Measurements from ENCODE around the gene CELSR1. TPM values are rescaled to one million over a fixed set of nuclear protein-coding genes. Genes with fewer than 3 reads are reported as not detected.

CELSR1 gene
- total RNA-seq, 4 donors from 2014 or later: 18.4 to 56.0 (median 31.0) TPM

DNA sequence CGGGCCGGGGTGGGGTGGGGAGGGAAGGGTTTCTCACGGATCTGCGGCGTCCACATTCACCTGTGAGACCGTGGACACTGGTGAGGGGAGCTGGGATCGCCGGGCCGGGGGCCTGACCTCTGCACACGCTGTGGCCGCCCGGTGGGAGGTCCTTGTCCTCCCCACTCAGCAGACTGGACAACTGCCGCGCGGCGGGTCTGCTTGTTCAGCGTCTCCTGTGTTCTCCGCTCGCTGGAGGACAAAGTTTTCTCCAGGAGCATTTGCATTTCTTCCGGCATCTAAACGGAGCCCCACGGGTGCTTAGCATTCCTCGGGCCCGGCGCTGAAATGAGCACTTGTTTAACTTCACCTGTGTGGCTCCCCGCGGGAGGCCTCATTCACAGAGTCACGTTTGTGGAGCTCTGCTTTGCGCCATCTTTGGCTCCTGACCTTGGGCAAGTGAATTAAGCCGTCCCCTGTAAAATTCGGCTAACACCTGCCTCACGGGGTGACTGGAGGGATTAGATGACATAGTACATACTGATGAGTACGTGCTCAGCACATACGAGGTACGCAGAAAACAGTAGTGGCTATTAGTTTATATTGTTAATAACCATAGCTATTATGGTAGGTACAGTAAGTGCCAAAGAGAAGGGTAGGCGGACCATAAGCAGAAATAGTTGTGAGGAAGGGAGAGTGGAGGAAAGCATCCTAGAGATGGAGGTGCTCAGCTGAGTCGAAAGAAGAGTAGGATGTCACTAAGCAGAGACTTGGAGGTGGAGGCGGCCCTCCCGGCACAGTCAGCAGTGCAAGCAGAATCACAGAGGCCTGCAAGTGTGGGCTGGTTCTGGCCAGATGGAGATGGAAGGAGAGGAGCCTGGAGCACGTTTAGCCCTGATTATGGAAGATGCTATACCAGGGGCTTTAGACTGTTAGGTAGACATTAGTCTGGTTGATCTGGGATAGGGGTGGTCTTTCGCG is 201.0 kb downstream of the CELSR1 start:
- TF ChIP-seq, protein P1, sequence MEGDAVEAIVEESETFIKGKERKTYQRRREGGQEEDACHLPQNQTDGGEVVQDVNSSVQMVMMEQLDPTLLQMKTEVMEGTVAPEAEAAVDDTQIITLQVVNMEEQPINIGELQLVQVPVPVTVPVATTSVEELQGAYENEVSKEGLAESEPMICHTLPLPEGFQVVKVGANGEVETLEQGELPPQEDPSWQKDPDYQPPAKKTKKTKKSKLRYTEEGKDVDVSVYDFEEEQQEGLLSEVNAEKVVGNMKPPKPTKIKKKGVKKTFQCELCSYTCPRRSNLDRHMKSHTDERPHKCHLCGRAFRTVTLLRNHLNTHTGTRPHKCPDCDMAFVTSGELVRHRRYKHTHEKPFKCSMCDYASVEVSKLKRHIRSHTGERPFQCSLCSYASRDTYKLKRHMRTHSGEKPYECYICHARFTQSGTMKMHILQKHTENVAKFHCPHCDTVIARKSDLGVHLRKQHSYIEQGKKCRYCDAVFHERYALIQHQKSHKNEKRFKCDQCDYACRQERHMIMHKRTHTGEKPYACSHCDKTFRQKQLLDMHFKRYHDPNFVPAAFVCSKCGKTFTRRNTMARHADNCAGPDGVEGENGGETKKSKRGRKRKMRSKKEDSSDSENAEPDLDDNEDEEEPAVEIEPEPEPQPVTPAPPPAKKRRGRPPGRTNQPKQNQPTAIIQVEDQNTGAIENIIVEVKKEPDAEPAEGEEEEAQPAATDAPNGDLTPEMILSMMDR (IDR thresholded peaks at IDR 0.05): no peak
- TF ChIP-seq POLR2A (IDR thresholded peaks at IDR 0.05): no peak
- Histone ChIP-seq H3K36me3 (peaks cover 24 to 26% of the 10 kb centered on the region in 2 donors), H3K4me1 (peaks cover 7 to 16% of the 10 kb centered on the region in 2 donors), H3K27me3 (no peaks in the 10 kb centered on the region), H3K9me3 (no peaks in the 10 kb centered on the region), H3K27ac (peak overlapping the region; percentile 76 to 87 (median 83)), H3K4me3 (replicated peaks in 1 of 3) (peak overlapping the region; percentile 84 to 98 (median 97))
- intact Hi-C loops (cut with DNase I): no loop called here
- WGBS, 2 donors: 12 to 13% methylated on average over 28 to 31 of the region's 42 CpGs
- peak; percentile 38 to 42 for DNase-seq

DNA sequence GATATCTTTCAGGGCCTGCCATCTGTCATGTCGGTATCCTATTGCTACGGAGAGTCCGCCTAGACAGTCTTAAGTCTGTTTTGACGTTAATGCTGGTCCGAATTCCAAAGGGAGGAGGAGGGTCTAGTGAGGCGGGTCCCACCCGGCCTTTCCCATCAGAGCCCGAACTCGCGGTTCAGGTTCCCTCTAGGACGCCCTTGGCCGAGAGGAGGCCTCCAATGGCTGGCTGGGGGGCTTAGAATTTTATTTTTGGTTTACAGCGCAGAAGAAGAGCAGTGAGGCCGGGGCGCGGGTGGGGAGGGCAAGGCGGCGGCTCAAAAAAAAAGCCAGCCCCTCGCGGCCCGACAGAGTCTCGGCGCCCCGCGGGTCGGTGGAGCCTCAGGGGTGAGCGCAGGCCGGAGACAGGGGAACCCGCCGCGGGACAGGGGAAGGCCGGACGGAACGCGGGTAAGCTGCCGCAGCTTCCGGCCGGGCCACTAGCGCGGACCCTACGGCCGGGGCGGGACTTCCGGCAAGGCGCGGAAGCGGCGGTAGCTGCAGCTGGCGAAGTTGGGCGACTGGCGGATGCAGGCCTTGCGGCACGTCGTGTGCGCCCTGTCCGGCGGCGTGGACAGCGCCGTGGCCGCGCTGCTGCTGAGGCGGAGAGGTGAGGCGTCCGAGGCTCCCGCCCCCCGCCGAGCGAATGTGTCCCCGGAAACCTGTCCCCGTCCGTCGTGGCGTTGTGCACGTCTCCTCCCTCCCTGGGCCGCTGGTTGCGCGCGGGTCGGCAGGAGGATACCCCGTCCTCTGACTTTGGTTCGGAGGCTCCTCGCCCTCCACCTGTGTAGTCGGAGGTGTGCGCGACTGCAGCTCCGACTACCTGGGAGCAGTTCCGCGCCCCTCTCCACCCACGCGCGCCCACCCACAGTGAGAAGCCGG is 202.0 kb downstream of the CELSR1 start, which contains the start of gene TRMU:
Gene TRMU, plus strand, starts transcription at position 514 of the 918 bp plus-strand sequence. Its CDS starts 51 bp downstream, at position 565.
- TF ChIP-seq, protein P1 (IDR thresholded peaks at IDR 0.05): no peak
- peak in 1 of 2 donors; percentile 74 for TF ChIP-seq POLR2A (IDR thresholded peaks at IDR 0.05)
- Histone ChIP-seq H3K4me1 (peaks cover 7 to 16% of the 10 kb centered on the region in 2 donors), H3K36me3 (peaks cover 22% of the 10 kb centered on the region in 2 donors), H3K9me3 (no peaks in the 10 kb centered on the region), H3K4me3 (replicated peaks in 1 of 3) (peak within 1 kb of the TSS; percentile 84 to 98 (median 97)), H3K27me3 (no peaks in the 10 kb centered on the region), H3K27ac (peak within 1 kb of the TSS; percentile 76 to 87 (median 83))
- intact Hi-C loops (cut with DNase I): no loop called here
- WGBS, 2 donors: 5 to 7% methylated on average over 13 to 18 of the region's 93 CpGs
- peak; percentile 84 for DNase-seq

DNA sequence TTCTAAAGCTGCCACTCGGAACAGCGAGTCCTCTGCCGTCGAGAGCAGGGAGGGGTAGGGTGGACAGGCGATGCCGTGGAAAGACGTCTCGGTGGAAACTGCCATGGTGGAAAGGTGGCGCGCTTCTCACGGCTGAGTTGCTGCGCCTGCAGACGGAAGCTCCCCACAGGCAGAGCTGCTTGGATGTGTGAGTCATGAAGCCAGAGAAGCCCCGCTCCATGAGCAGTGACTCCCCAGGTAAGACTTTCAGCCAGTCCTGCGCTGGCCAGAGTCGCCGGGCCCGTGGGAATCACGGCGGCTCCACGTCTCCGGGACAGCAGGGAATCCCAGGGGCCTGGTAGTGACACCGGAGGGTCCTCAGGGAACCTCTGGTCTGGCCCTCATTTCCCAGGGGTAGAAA is 205.9 kb downstream of the CELSR1 start:
- Histone ChIP-seq H3K4me1 (peaks cover under 1 to 11% of the 10 kb centered on the region in 2 donors), H3K27ac (no peak overlapping the region), H3K27me3 (no peaks in the 10 kb centered on the region), H3K9me3 (no peaks in the 10 kb centered on the region), H3K4me3 (replicated peaks in 1 of 3) (no peak overlapping the region), H3K36me3 (no peaks in the 10 kb centered on the region)
- DNase-seq: no peak
- TF ChIP-seq POLR2A (IDR thresholded peaks at IDR 0.05): no peak
- TF ChIP-seq, protein P1 (IDR thresholded peaks at IDR 0.05): no peak
- intact Hi-C loops (cut with DNase I): no loop called here
- WGBS, 2 donors: 93 to 96% methylated on average over 20 to 23 of the region's 23 CpGs

DNA sequence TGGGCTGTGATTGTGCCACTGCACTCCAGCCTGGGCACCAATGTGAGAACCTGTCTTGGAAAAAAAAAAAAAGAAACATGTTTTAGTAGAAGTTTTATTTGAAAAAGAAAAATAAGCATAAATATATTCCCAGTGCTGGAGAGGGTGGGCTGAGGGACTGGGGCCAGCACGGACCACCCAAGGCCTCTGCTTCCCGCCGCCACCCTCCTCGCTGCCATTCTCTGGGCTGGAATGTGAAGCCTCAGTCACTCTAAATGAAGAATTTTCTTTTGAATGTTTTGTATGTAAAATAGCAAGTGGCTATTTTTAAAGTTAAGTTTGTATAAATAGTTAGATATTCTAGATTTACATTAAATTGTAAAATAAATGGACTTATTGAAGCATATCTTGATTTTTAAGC is 207.0 kb downstream of the CELSR1 start:
- TF ChIP-seq POLR2A (IDR thresholded peaks at IDR 0.05): no peak
- TF ChIP-seq, protein P1 (IDR thresholded peaks at IDR 0.05): no peak

More for the DNA sequence above, 207.0 kb downstream of the CELSR1 start:
- peaks cover 0 to 8% of the 10 kb centered on the region in 2 donors for H3K4me1 ChIP-seq
- no peak for DNase-seq
- no peak overlapping the region for H3K4me3 ChIP-seq (replicated peaks in 1 of 3)
- H3K9me3 ChIP-seq: no peaks in the 10 kb centered on the region
- intact Hi-C loops (cut with DNase I): no loop called here
- no peaks in the 10 kb centered on the region for H3K36me3 ChIP-seq
- no peak overlapping the region for H3K27ac ChIP-seq
- 97 to 99% methylated on average over 4 of the region's 4 CpGs for WGBS, 2 donors
- no peaks in the 10 kb centered on the region for H3K27me3 ChIP-seq

Data from thyroid gland (tissue), 4 donors.